ENCODE measurements around the gene RPL13.

GRCh38 chr16:89581045-89581695, 20.7 kb downstream of the RPL13 start:
- TF ChIP-seq CTCF (IDR thresholded peaks at IDR 0.05; ENCODE audit: low read depth, low read length, poor library complexity, severe bottlenecking): no peak
- no peak for TF ChIP-seq EZH2phosphoT487 (IDR thresholded peaks at IDR 0.05; ENCODE audit: borderline replicate concordance, low read length)
